Ectodermal cell (in vitro differentiated cells): ENCODE data around the gene OR10AD1.
"Not testable (repeated sequence)": the region's sequence is repeated elsewhere in the genome, so short reads cannot be mapped to it uniquely, and the experiment has no call there.

Experiments
- H3K27ac ChIP-seq: 2 replicates; pipeline ENCODE4 v1.7.0; 2013; ENCODE audit warnings: mild to moderate bottlenecking, low read depth, low read length; ENCODE audit not compliant: insufficient read depth, poor library complexity, severe bottlenecking
- H3K27me3 ChIP-seq: 2 replicates; pipeline ENCODE4 v1.7.0; 2013; ENCODE audit warnings: mild to moderate bottlenecking, low read length; ENCODE audit not compliant: insufficient read depth, control insufficient read depth, poor library complexity, severe bottlenecking
- H3K36me3 ChIP-seq: one replicate; pipeline ENCODE4 v1.7.0; 2013; ENCODE audit warnings: low read length; ENCODE audit not compliant: control insufficient read depth, insufficient read depth
- H3K4me1 ChIP-seq: one replicate; pipeline ENCODE4 v1.7.0; 2013; ENCODE audit warnings: low read length; ENCODE audit not compliant: control insufficient read depth, insufficient read depth
- H3K4me3 ChIP-seq: 2 replicates; pipeline ENCODE4 v1.7.0; 2013; ENCODE audit warnings: low read depth, low read length, control low read depth; ENCODE audit not compliant: insufficient read depth
- H3K9me3 ChIP-seq: 2 replicates; pipeline ENCODE4 v1.7.0; 2013; ENCODE audit warnings: mild to moderate bottlenecking, low read length, moderate library complexity; ENCODE audit not compliant: control insufficient read depth
- WGBS, 2 experiments: methylation state at CpG; one replicate each; pipeline ENCODE4 v1.1.7; 2013; ENCODE audit warnings: missing lambda C conversion rate in 2 of 2; 5-methylcytosine and 5-hydroxymethylcytosine counted together

Gene OR10AD1

DNA sequence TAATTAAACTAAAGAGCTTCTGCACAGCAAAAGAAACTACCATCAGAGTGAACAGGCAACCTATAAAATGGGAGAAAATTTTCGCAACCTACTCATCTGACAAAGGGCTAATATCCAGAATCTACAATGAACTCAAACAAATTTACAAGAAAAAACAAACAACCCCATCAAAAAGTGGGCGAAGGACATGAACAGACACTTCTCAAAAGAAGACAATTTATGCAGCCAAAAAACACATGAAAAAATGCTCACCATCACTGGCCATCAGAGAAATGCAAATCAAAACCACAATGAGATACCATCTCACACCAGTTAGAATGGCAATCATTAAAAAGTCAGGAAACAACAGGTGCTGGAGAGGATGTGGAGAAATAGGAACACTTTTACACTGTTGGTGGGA, 6.4 kb upstream of the OR10AD1 start:
- not testable (repeated sequence) for H3K36me3 ChIP-seq, H3K4me3 ChIP-seq, H3K9me3 ChIP-seq, H3K4me1 ChIP-seq, H3K27ac ChIP-seq, H3K27me3 ChIP-seq
- WGBS, 2 experiments, result no CpG with 5 or more reads among the region's 2 CpGs

DNA sequence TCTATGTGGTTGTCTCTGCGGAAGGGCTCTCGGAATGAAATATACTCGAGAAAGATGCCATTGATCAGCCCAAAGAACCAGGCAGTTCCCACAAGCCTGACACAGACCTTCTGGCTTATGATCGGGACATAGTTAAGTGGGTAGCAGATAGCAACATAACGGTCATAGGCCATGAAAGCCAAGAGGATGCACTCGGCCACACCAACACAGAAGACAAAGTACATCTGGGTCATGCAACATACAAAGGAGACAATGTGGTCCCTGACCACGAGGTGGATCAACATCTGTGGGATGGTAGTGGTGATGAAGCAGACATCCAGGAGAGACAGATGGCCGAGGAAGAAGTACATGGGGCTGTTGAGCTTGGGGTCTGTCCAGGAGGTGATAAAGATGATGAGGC, 326 bp downstream of the OR10AD1 start:
- Histone ChIP-seq H3K36me3 (no peaks in the 10 kb centered on the region), H3K4me3 (no peak overlapping the region), H3K27me3 (peaks cover 15% of the 10 kb centered on the region), H3K4me1 (no peaks in the 10 kb centered on the region), H3K9me3 (peaks cover 2% of the 10 kb centered on the region), H3K27ac (no peak overlapping the region)
- WGBS, 2 experiments, result 86 to 87% methylated on average over 8 of the region's 8 CpGs

DNA sequence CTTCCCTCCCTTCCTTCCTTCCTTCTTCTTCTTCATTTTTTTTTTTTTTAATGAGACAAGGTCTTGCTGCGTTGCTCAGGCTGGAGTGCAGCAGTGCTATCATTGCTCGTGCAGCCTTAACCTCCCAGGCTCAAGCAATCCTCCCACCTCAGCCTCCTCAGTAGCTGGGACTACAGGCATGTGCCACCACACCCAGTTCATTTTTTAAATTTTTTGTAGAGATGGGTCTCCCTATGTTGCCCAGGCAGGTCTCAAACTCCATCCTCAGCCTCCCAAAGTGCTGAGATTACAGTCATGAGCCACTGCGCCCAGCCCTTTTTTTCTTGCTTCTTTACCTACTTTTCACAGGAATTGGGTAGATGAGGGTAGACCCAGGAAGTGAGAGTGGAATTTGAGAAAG, 1.6 kb downstream of the OR10AD1 start:
- peaks cover 15% of the 10 kb centered on the region for H3K27me3 ChIP-seq
- WGBS, 2 experiments, result 87 to 98% methylated on average over 3 of the region's 3 CpGs
- H3K36me3 ChIP-seq, result no peaks in the 10 kb centered on the region
- no peaks in the 10 kb centered on the region for H3K9me3 ChIP-seq
- no peak overlapping the region for H3K27ac ChIP-seq
- no peaks in the 10 kb centered on the region for H3K4me1 ChIP-seq
- H3K4me3 ChIP-seq, result no peak overlapping the region

DNA sequence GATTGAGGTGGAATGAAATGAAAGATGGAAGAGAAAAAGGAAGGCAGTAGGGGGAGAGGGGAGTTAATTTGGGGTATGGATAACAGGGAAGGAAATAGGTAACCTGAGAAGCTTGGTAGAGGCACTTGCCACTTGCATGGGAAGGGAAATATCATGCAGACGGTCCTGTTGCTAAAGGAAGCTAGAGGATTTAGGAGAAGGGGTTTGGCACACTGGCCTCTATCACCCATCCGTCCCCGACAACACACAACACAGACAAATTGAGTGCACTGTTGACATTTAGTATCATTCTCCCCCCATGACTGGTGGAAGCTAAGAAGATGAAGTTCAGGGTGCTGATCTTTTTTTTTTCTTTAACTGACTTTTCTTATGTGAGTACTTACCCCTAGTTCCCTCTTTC, 2.0 kb downstream of the OR10AD1 start:
- 81% methylated on average over 3 of the region's 3 CpGs for WGBS, 2 experiments

DNA sequence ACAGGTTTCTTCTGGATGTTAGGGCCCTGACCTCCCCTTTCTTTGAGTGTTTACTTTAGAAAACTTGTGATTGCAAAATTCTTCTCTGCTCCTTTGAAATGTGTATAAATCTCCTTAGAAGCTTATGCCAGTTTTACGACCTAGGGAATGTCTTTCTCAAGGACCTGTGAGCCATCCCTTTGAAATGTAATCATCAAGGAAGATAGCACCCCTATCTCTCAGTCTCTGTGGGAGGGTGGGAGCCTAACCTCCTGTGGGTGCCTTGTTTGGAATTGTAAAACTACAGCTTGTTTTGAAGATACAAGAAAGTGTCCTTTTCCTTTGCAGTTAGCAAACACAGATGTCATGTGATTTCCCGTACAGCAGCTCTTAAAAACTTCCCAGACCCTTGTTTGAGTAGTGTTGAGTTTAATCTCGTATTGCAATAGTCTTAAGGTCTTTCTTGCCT, 3.3 kb downstream of the OR10AD1 start:
- H3K9me3 ChIP-seq, result no peaks in the 10 kb centered on the region
- no peak overlapping the region for H3K4me3 ChIP-seq
- H3K36me3 ChIP-seq, result no peaks in the 10 kb centered on the region
- WGBS, 2 experiments, result 63 to 71% methylated on average over 3 of the region's 3 CpGs
- peaks cover 31% of the 10 kb centered on the region for H3K27me3 ChIP-seq
- H3K4me1 ChIP-seq, result no peaks in the 10 kb centered on the region
- no peak overlapping the region for H3K27ac ChIP-seq

More for the DNA sequence above, 2.0 kb downstream of the OR10AD1 start:
- no peaks in the 10 kb centered on the region for H3K4me1 ChIP-seq
- no peaks in the 10 kb centered on the region for H3K36me3 ChIP-seq
- H3K4me3 ChIP-seq, result no peak overlapping the region
- H3K9me3 ChIP-seq, result no peaks in the 10 kb centered on the region
- H3K27me3 ChIP-seq, result peaks cover 18% of the 10 kb centered on the region
- H3K27ac ChIP-seq, result no peak overlapping the region

DNA sequence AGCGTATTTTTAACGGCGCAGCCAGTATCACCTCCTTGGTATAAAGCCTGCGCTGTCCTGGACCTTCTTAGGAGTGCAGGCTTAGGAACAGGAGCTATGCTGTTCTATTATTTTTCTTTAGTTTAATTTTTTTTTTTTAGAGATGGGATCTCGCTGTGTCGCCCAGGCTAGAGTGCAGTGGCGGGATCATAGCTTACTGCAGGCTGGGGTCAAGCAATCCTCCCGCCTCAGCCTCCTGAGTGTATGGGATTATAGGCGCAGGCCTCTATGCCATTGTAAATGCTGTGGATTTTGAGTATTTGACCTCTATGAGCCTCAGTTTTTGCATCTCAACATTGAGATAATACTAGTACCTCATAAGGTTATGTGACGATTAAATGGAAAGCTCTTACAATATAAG, 4.1 kb downstream of the OR10AD1 start:
- Histone ChIP-seq H3K9me3 (no peaks in the 10 kb centered on the region), H3K4me1 (no peaks in the 10 kb centered on the region), H3K36me3 (no peaks in the 10 kb centered on the region), H3K4me3 (peak overlapping the region; percentile 51), H3K27me3 (peaks cover 39% of the 10 kb centered on the region), H3K27ac (no peak overlapping the region)
- WGBS, 2 experiments, result 82 to 85% methylated on average over 9 to 10 of the region's 10 CpGs

DNA sequence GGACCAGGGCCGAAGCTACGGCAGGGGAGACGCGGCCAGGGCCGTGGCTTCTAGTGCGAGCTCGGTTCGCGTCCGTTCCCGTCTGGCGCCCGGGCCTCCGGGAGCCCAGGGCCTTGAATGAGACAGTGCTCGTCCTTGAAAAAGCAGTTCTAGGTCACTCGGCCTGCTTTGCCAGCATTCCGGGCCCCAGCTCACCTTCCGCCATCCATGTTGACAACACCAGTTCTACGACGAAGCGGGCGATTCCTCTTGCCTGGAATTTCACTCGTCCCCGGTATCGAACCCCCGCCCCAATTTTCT, 4.5 kb downstream of the OR10AD1 start:
- Histone ChIP-seq H3K4me1 (no peaks in the 10 kb centered on the region), H3K27me3 (peaks cover 42% of the 10 kb centered on the region), H3K36me3 (no peaks in the 10 kb centered on the region), H3K9me3 (no peaks in the 10 kb centered on the region), H3K4me3 (peak overlapping the region; percentile 51), H3K27ac (no peak overlapping the region)
- 30 to 35% methylated on average over 26 of the region's 26 CpGs for WGBS, 2 experiments

DNA sequence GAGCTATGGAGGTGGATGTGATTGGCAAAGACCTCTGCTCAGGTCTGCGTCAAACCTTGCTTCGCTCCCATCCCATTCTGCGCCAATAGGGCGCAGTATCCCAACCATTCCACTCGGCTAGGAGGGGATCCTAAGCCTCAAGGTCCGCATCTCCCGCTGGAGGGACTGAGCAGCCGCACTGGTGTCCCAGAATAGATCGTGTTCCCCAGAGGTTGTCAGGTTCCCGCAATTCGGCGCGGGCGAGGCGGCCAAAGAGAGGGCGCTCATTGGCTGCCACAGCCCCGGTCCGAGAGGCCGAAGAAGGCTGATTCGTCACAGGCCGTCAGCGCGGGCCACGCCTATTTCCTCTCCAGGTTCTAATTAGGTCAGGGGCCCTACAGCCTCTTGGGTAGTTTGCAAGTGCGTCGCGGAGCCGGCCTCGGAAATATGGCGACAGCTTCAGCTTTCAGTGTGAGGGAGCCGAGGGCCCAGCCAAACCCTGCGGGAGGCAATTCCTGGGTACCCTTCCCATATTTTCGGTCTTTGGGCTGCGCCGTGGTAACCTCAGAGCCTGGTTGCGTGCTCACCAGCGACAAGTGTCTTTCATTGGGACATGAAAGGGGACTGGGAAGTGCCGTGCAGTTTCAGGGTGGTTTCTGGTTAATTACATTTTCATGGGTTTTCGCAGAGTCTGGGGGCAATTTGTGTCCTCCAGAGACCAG, 5.0 kb downstream of the OR10AD1 start:
- Histone ChIP-seq H3K27ac (peak overlapping the region; percentile 57), H3K36me3 (no peaks in the 10 kb centered on the region), H3K27me3 (peaks cover 47% of the 10 kb centered on the region), H3K4me3 (peak overlapping the region; percentile 51), H3K4me1 (no peaks in the 10 kb centered on the region), H3K9me3 (no peaks in the 10 kb centered on the region)
- 2 to 3% methylated on average over 39 of the region's 39 CpGs for WGBS, 2 experiments

DNA sequence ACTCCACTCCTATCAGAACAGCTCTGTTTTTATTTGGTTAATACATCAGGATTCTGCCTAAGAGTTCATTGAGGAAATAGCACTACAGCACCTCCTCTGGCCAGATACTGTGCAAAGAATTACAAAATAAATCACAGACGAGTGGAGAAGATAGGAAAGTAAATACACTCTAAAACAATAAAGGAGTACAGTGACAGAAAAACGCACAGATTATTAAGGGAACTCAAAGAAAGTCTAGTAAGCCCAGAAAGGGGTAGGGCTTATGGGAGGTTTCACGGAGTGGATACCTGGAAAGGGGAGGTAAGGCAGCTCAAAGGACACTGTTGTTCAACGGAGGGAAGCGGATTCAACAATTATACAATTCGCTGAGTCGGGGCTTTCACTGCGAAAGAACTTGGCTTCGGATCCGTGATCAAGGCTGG, 5.5 kb downstream of the OR10AD1 start:
- 2% methylated on average over 9 to 10 of the region's 10 CpGs for WGBS, 2 experiments
- peak overlapping the region; percentile 51 for H3K4me3 ChIP-seq
- H3K9me3 ChIP-seq, result no peaks in the 10 kb centered on the region
- H3K27me3 ChIP-seq, result peaks cover 48% of the 10 kb centered on the region
- no peaks in the 10 kb centered on the region for H3K4me1 ChIP-seq
- no peaks in the 10 kb centered on the region for H3K36me3 ChIP-seq
- peak overlapping the region; percentile 57 for H3K27ac ChIP-seq

DNA sequence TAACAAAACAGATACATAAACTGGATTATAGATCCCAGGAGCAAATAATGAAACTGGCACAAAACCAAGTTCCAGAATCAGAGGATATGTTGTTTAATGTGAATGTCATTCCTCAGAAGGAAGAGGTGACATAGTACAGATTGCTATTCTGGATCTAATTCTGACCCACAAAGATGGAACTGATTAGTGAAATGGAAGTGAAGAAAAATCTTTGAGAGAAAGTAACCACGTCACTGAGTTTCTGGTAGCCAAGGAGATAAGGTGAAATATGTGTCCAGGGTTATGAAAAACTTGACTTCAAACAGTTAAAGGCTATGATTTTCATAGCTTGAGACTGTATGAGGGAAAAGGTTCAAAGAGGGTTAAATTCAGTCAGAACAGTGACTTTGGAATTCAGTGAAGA, 8.3 kb downstream of the OR10AD1 start:
- WGBS, 2 experiments, result 74 to 79% methylated on average over 1 of the region's 1 CpG
- Histone ChIP-seq H3K27ac (no peak overlapping the region), H3K36me3 (no peaks in the 10 kb centered on the region), H3K4me1 (no peaks in the 10 kb centered on the region), H3K27me3 (peaks cover 61% of the 10 kb centered on the region), H3K4me3 (no peak overlapping the region), H3K9me3 (no peaks in the 10 kb centered on the region)

DNA sequence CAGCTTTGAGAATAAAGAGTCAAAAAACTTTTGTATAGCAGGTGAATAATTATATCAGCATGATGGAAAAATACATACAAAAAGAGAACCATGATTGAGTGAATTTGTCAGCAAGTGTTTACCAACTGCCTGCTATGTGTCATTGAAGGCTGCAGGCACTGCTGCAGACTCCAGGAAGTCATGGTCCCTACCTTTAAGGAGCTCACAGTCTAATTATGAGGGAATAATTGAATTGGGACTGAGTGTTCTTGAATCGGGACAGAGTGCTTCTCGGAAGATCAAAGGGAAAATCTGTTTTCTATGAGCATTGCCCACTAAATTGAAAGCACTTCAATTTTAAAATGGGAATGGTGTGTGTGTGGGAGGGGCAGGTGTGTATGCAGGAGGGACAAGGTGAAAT, 9.5 kb downstream of the OR10AD1 start:
- H3K27me3 ChIP-seq, result peaks cover 55% of the 10 kb centered on the region
- H3K27ac ChIP-seq, result no peak overlapping the region
- no peaks in the 10 kb centered on the region for H3K9me3 ChIP-seq
- H3K4me1 ChIP-seq, result no peaks in the 10 kb centered on the region
- no peaks in the 10 kb centered on the region for H3K36me3 ChIP-seq
- 86 to 87% methylated on average over 2 of the region's 2 CpGs for WGBS, 2 experiments
- H3K4me3 ChIP-seq, result no peak overlapping the region
